ENCODE data around the gene PPP3CA.

DNA sequence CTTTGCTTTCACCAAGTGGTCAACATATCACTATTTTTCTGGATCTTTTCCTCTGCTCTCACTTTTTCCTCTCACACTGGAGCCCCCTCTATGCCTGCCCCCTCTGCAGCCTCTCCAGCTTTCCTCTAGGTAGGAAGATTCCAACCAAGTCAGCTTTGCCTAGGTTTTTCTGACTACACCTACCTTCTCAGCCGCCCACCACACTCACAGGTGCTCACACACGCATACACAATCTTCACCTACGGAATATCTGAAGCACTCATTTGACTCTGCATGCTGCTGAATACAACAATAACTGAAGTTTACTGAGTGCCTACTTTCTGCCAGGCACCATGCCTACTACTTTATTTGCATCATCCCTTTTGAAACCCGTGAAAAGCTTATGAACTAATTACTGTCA lies 328.0 kb downstream of the PPP3CA start:
- TF ChIP-seq EZH2 (IDR thresholded peaks at IDR 0.05) (no peak), CTCF (IDR thresholded peaks at IDR 0.05) (no peak)

Measured in neural progenitor cell (in vitro differentiated cells).